HEK293 (cell line): ENCODE measurements around the gene NLRP1.

Source experiments
- CTCF ChIP-seq: fragments of 450-650 bp; formaldehyde crosslinking; IDR thresholded peaks from 2 replicates; pipeline ENCODE4 v1.5.1; 2016; ENCODE audit warnings: missing biosample characterization, missing genetic modification characterization
- HOXA7 ChIP-seq: sonication (generic); formaldehyde crosslinking; IDR thresholded peaks from 2 replicates; pipeline ENCODE4 v1.8.1; 2022; ENCODE audit warnings: missing genetic modification reagents, borderline replicate concordance
- REST ChIP-seq: fragments of 450-650 bp; formaldehyde crosslinking; IDR thresholded peaks from 2 replicates; pipeline ENCODE4 v1.5.1; 2016; ENCODE audit warnings: missing biosample characterization, missing genetic modification characterization
- ZNF211 ChIP-seq: fragments of 450-650 bp; formaldehyde crosslinking; IDR thresholded peaks from 2 replicates; pipeline ENCODE4 v1.5.1; 2016; ENCODE audit warnings: low read depth, missing biosample characterization, missing genetic modification characterization
- ZNF433 ChIP-seq: fragments of 450-650 bp; formaldehyde crosslinking; IDR thresholded peaks from 2 replicates; pipeline ENCODE4 v1.5.1; 2016; ENCODE audit warnings: missing biosample characterization, missing genetic modification characterization, low read depth

- TF ChIP-seq ZNF211 (no peak), REST (tag by site-specific recombination) (no peak), CTCF (tag by site-specific recombination) (no peak), HOXA7 (CRISPR knock-in tag) (no peak), ZNF433 (tag by site-specific recombination) (no peak)
These were observed 110.4 kb downstream of the NLRP1 start for GRCh38 chr17:5473906-5474305.
